Liver (tissue), 9 donors: ENCODE data around the gene PTPRN. TPM values are rescaled to one million over a fixed set of nuclear protein-coding genes. Genes with fewer than 3 reads are reported as not detected.

ENCODE experiments used
- DNase-seq: peaks from one replicate; pipeline ENCODE4 v3.0.0-alpha.2; 2017; ENCODE audit warnings: low spot score
- H3K27ac ChIP-seq, 2 donors: one replicate each; pipeline ENCODE4 v1.7.0; 2013; ENCODE audit warnings: inconsistent platforms in 2 of 2, low read length in 2 of 2, control low read depth in 1 of 2, low read depth in 1 of 2, mild to moderate bottlenecking in 1 of 2
- H3K27me3 ChIP-seq, 4 donors: one replicate each; pipeline versions ENCODE4 v1.6.1 to v1.7.0; 2013; ENCODE audit warnings: low read length in 3 of 4, inconsistent platforms in 1 of 4, mild to moderate bottlenecking in 1 of 4, moderate library complexity in 1 of 4; ENCODE audit not compliant: control insufficient read depth in 4 of 4, insufficient read depth in 4 of 4
- H3K36me3 ChIP-seq, 4 donors: one replicate each; pipeline versions ENCODE4 v1.6.1 to v1.7.0; 2013; ENCODE audit warnings: low read length in 3 of 4, mild to moderate bottlenecking in 3 of 4, low read depth in 1 of 4, moderate library complexity in 1 of 4; ENCODE audit not compliant: control insufficient read depth in 4 of 4, insufficient read depth in 3 of 4
- H3K4me1 ChIP-seq, 4 donors: one replicate each; pipeline versions ENCODE4 v1.6.1 to v1.7.0; 2013; ENCODE audit warnings: low read length in 3 of 4, mild to moderate bottlenecking in 3 of 4, moderate library complexity in 1 of 4; ENCODE audit not compliant: control insufficient read depth in 4 of 4, insufficient read depth in 4 of 4
- H3K4me3 ChIP-seq, 3 donors: one replicate each; pipeline versions ENCODE4 v1.6.1 to v1.7.0; 2013; ENCODE audit warnings: low read length in 3 of 3, control low read depth in 1 of 3, low read depth in 1 of 3, mild to moderate bottlenecking in 1 of 3
- H3K9ac ChIP-seq, 2 donors: one replicate each; pipeline ENCODE4 v1.7.0; 2013; ENCODE audit warnings: low read length in 2 of 2, mild to moderate bottlenecking in 2 of 2, moderate library complexity in 2 of 2, control low read depth in 1 of 2, low read depth in 1 of 2
- H3K9me3 ChIP-seq, 4 donors: one replicate each; pipeline versions ENCODE4 v1.6.1 to v1.7.0; 2013; ENCODE audit warnings: low read length in 3 of 4; ENCODE audit not compliant: control insufficient read depth in 4 of 4
- EGR1 ChIP-seq, 2 donors: IDR thresholded peaks; 2 replicates each; pipeline ENCODE4 v1.6.1; 2016 to 2018; ENCODE audit warnings: antibody characterized with exemption in 2 of 2, low read depth in 2 of 2
- FOXA2 ChIP-seq: IDR thresholded peaks from 2 replicates; pipeline ENCODE4 v1.6.1; 2016; ENCODE audit warnings: antibody characterized with exemption
- GABPA ChIP-seq, 2 donors: IDR thresholded peaks in 1 of 2; conservative IDR thresholded peaks in 1 of 2; 2 replicates each; pipeline ENCODE4 v1.6.1; 2016; ENCODE audit warnings: antibody characterized with exemption in 2 of 2, mild to moderate bottlenecking in 1 of 2, moderate library complexity in 1 of 2
- HNF4A ChIP-seq, 2 donors: conservative IDR thresholded peaks; 2 replicates each; pipeline ENCODE4 v1.6.1; 2016; ENCODE audit warnings: antibody characterized with exemption in 2 of 2, mild to moderate bottlenecking in 2 of 2
- HNF4G ChIP-seq: IDR thresholded peaks from 2 replicates; pipeline ENCODE4 v1.6.1; 2016; ENCODE audit warnings: antibody characterized with exemption
- JUND ChIP-seq, 2 donors: IDR thresholded peaks; 2 replicates each; pipeline ENCODE4 v1.6.1; 2016; ENCODE audit warnings: antibody characterized with exemption in 2 of 2
- NR2F2 ChIP-seq: IDR thresholded peaks from 2 replicates; pipeline ENCODE4 v1.6.1; 2016; ENCODE audit warnings: antibody characterized with exemption
- RXRA ChIP-seq, 2 donors: IDR thresholded peaks; 2 replicates each; pipeline ENCODE4 v1.6.1; 2017 to 2018; ENCODE audit warnings: antibody characterized with exemption in 2 of 2, mild to moderate bottlenecking in 1 of 2
- TAF1 ChIP-seq: conservative IDR thresholded peaks from 2 replicates; pipeline ENCODE4 v1.6.1; 2016; ENCODE audit warnings: antibody characterized with exemption, mild to moderate bottlenecking
- YY1 ChIP-seq: IDR thresholded peaks from 2 replicates; pipeline ENCODE4 v1.6.1; 2016; ENCODE audit warnings: antibody characterized with exemption, mild to moderate bottlenecking
- WGBS: extraction: QIAGEN DNeasy Blood & Tissue Kit; methylation state at CpG from one replicate; pipeline ENCODE4 v1.1.7; 2013; 5-methylcytosine and 5-hydroxymethylcytosine counted together
- polyA plus RNA-seq, 2 donors: library from polyadenylated mRNA; stranded (reverse) in 1 of 2; unstranded in 1 of 2; fragments of 200-250 nt in 1 of 2; fragments of >200 nt in 1 of 2; fragmentation: Nextera tagmentation in 1 of 2; extraction: Ambion mirVana in 1 of 2; gene quantifications; one replicate each; pipeline versions ENCODE4 v1.2.1 to v1.2.3, GENCODE V29; 2013 to 2015
- total RNA-seq, 2 donors: library from RNA; depleted of rRNA; stranded (reverse); fragments of >200 nt; gene quantifications; one replicate each; pipeline ENCODE4 v1.2.3, GENCODE V29; 2014
- TF ChIP-seq, protein P1 (sequence below): IDR thresholded peaks from 2 replicates; pipeline ENCODE4 v1.6.1; 2016; ENCODE audit warnings: antibody characterized with exemption
- TF ChIP-seq, protein P2 (sequence below): IDR thresholded peaks from 2 replicates; pipeline ENCODE4 v1.6.1; 2016; ENCODE audit warnings: antibody characterized with exemption
- TF ChIP-seq, protein P3 (sequence below): IDR thresholded peaks from 2 replicates; pipeline ENCODE4 v1.6.1; 2016; ENCODE audit warnings: antibody characterized with exemption
- TF ChIP-seq, protein P4 (sequence below): IDR thresholded peaks from 2 replicates; pipeline ENCODE4 v1.6.1; 2016; ENCODE audit warnings: antibody characterized with exemption, mild to moderate bottlenecking
- donor health status: healthy.
- donor health status: healthy.
- donor health status: healthy.
- donor health status: healthy.
- donor health status: healthy.

The PTPRN gene
- total and polyA plus RNA-seq, 4 donors = 2.2 TPM; not detected in 3

DNA sequence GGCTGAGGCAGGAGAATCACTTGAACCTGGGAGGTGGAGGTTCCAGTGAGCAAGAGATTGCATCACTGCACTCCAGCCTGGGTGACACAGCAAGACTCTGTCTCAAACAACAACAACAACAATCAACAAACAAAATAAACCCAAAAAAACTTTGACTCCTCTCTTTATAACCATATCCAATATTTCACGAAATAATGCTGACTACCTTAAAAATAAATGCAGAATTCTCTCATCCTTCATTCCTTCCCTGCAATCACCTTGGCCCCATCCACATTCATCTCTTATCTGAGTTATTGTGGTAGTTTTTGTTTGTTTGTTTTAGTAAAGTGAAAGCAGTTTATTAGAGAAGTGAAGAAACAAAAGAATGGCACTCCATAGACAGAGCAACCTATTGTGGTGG, 3.2 kb downstream of the PTPRN start:
- WGBS = 79% methylated on average over 1 of the region's 1 CpG
- Histone ChIP-seq H3K9me3 (no peaks in the 10 kb centered on the region), H3K4me1 (no peaks in the 10 kb centered on the region), H3K27me3 (peaks cover 0 to 10% (median 5%) of the 10 kb centered on the region in 4 donors), H3K36me3 (no peaks in the 10 kb centered on the region), H3K27ac (no peak overlapping the region), H3K4me3 (no peak overlapping the region), H3K9ac (no peak overlapping the region)
- no peak for DNase-seq
- TF ChIP-seq GABPA (IDR thresholded peaks at IDR 0.05 in 1 of 2, conservative IDR thresholded peaks at IDR 0.05 in 1 of 2) (no peak), NR2F2 (no peak), YY1 (no peak)
- TF ChIP-seq, protein P1, sequence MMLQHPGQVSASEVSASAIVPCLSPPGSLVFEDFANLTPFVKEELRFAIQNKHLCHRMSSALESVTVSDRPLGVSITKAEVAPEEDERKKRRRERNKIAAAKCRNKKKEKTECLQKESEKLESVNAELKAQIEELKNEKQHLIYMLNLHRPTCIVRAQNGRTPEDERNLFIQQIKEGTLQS = no peak
- TF ChIP-seq, protein P2, sequence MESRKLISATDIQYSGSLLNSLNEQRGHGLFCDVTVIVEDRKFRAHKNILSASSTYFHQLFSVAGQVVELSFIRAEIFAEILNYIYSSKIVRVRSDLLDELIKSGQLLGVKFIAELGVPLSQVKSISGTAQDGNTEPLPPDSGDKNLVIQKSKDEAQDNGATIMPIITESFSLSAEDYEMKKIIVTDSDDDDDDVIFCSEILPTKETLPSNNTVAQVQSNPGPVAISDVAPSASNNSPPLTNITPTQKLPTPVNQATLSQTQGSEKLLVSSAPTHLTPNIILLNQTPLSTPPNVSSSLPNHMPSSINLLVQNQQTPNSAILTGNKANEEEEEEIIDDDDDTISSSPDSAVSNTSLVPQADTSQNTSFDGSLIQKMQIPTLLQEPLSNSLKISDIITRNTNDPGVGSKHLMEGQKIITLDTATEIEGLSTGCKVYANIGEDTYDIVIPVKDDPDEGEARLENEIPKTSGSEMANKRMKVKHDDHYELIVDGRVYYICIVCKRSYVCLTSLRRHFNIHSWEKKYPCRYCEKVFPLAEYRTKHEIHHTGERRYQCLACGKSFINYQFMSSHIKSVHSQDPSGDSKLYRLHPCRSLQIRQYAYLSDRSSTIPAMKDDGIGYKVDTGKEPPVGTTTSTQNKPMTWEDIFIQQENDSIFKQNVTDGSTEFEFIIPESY = no peak

DNA sequence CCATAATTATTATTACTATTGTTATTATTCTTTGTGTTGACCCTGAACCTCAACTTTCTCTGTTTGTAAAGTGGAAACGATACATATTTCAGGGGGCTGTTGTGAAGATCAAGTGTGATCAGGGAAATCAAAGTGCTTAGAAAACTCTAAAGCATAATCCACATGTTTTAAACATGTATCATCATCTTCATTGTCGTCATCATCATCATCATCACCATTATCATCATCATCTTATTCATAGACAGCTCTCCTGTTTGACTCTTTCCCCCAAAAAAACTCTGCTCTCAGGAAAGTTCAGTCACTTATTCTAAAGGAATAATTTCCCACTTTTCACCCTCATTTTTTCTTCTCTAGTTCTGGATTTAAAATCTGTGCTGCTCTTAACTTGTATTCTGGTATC, 5.0 kb downstream of the PTPRN start:
- H3K27me3 ChIP-seq = peaks cover 0 to 10% (median 4%) of the 10 kb centered on the region in 4 donors
- TF ChIP-seq YY1 (no peak), HNF4G (no peak), JUND (IDR thresholded peaks at IDR 0.05) (no peak), RXRA (IDR thresholded peaks at IDR 0.05) (no peak), GABPA (IDR thresholded peaks at IDR 0.05 in 1 of 2, conservative IDR thresholded peaks at IDR 0.05 in 1 of 2) (no peak), EGR1 (IDR thresholded peaks at IDR 0.05; ENCODE audit: low read depth in 2 of 2) (no peak), FOXA2 (no peak), HNF4A (conservative IDR thresholded peaks at IDR 0.05) (no peak), TAF1 (no peak)
- TF ChIP-seq, protein P2 = no peak
- TF ChIP-seq, protein P3, sequence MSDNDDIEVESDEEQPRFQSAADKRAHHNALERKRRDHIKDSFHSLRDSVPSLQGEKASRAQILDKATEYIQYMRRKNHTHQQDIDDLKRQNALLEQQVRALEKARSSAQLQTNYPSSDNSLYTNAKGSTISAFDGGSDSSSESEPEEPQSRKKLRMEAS = no peak
- TF ChIP-seq, protein P4, sequence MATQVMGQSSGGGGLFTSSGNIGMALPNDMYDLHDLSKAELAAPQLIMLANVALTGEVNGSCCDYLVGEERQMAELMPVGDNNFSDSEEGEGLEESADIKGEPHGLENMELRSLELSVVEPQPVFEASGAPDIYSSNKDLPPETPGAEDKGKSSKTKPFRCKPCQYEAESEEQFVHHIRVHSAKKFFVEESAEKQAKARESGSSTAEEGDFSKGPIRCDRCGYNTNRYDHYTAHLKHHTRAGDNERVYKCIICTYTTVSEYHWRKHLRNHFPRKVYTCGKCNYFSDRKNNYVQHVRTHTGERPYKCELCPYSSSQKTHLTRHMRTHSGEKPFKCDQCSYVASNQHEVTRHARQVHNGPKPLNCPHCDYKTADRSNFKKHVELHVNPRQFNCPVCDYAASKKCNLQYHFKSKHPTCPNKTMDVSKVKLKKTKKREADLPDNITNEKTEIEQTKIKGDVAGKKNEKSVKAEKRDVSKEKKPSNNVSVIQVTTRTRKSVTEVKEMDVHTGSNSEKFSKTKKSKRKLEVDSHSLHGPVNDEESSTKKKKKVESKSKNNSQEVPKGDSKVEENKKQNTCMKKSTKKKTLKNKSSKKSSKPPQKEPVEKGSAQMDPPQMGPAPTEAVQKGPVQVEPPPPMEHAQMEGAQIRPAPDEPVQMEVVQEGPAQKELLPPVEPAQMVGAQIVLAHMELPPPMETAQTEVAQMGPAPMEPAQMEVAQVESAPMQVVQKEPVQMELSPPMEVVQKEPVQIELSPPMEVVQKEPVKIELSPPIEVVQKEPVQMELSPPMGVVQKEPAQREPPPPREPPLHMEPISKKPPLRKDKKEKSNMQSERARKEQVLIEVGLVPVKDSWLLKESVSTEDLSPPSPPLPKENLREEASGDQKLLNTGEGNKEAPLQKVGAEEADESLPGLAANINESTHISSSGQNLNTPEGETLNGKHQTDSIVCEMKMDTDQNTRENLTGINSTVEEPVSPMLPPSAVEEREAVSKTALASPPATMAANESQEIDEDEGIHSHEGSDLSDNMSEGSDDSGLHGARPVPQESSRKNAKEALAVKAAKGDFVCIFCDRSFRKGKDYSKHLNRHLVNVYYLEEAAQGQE = no peak
- 40% methylated on average over 2 of the region's 2 CpGs for WGBS
- H3K9me3 ChIP-seq = no peaks in the 10 kb centered on the region
- H3K4me3 ChIP-seq = no peak overlapping the region
- H3K9ac ChIP-seq = no peak overlapping the region
- no peak overlapping the region for H3K27ac ChIP-seq
- no peaks in the 10 kb centered on the region for H3K4me1 ChIP-seq
- no peaks in the 10 kb centered on the region for H3K36me3 ChIP-seq
- DNase-seq = no peak
